OCI-LY7 (cell line): ENCODE data around the gene MROH9. TPM values are rescaled to one million over a fixed set of nuclear protein-coding genes. Genes with fewer than 3 reads are reported as not detected.

Experiments
- BruUV-seq: library from RNA; stranded (reverse); fragments of 400-500 nt; replicated peaks from 2 replicates; lab custom pipeline; 2021; lab: Mats Ljungman, UMichigan
- CTCF ChIA-PET: fragments of 300-600 bp; sonication (Branson Sonifier 250); formaldehyde crosslinking; loops from one replicate; lab custom pipeline; 2022; ENCODE audit warnings: antibody characterized with exemption; ENCODE audit not compliant: unreplicated experiment; lab: Charles Lee
- POLR2A ChIA-PET: fragments of 300-600 bp; sonication (Branson Sonifier 250); formaldehyde crosslinking; loops from one replicate; lab custom pipeline; 2022; ENCODE audit warnings: antibody characterized with exemption; lab: Charles Lee
- DNase-seq: peaks from one replicate; pipeline ENCODE4 v3.0.0-alpha.2; 2015; ENCODE audit warnings: low spot score
- H2AFZ ChIP-seq: fragments of 200-600 bp; sonication (generic), shearing (Covaris generic); 2 replicates; pipeline ENCODE4 v1.6.1; 2014; ENCODE audit warnings: mild to moderate bottlenecking, antibody characterized with exemption, low read length, moderate library complexity
- H3K27ac ChIP-seq: fragments of 200-600 bp; sonication (generic); 2 replicates; pipeline ENCODE4 v1.5.1; 2014; ENCODE audit warnings: mixed run types, low read depth, mild to moderate bottlenecking, moderate library complexity, low read length, inconsistent platforms; ENCODE audit not compliant: poor library complexity, severe bottlenecking
- H3K36me3 ChIP-seq: fragments of 200-600 bp; sonication (generic); 2 replicates; pipeline ENCODE4 v1.6.1; 2014; ENCODE audit warnings: mild to moderate bottlenecking, antibody characterized with exemption, low read length, moderate library complexity, mixed read lengths; ENCODE audit not compliant: insufficient read depth
- H3K4me1 ChIP-seq: fragments of 200-600 bp; sonication (generic); 2 replicates; pipeline ENCODE4 v1.5.1; 2014; ENCODE audit warnings: mild to moderate bottlenecking, low read length; ENCODE audit not compliant: insufficient read depth, poor library complexity, severe bottlenecking
- H3K4me2 ChIP-seq: fragments of 200-600 bp; sonication (generic); 2 replicates; pipeline ENCODE4 v1.6.1; 2014; ENCODE audit warnings: mild to moderate bottlenecking, low read length
- H3K4me3 ChIP-seq: fragments of 200-600 bp; sonication (generic); 2 replicates; pipeline ENCODE4 v1.5.1; 2014; ENCODE audit warnings: mild to moderate bottlenecking, low read depth, low read length; ENCODE audit not compliant: poor library complexity, severe bottlenecking
- H3K79me2 ChIP-seq: fragments of 200-600 bp; sonication (generic); 2 replicates; pipeline ENCODE4 v1.6.1; 2016; ENCODE audit warnings: low read depth, mild to moderate bottlenecking, low read length, moderate library complexity, mixed read lengths; ENCODE audit not compliant: insufficient read depth
- H3K9me2 ChIP-seq: fragments of 200-600 bp; sonication (generic); 2 replicates; pipeline ENCODE4 v1.6.1; 2016; ENCODE audit warnings: mild to moderate bottlenecking, low read length, mixed read lengths; ENCODE audit not compliant: insufficient read depth
- H3K9me3 ChIP-seq: fragments of 200-600 bp; sonication (generic); 2 replicates; pipeline ENCODE4 v1.6.1; 2014; ENCODE audit warnings: mild to moderate bottlenecking, mixed run types, low read length, mixed read lengths
- H4K20me1 ChIP-seq: fragments of 200-600 bp; sonication (generic); 2 replicates; pipeline ENCODE4 v1.6.1; 2014; ENCODE audit warnings: mild to moderate bottlenecking, antibody characterized with exemption, low read length, moderate library complexity, mixed read lengths; ENCODE audit not compliant: insufficient read depth
- EZH2phosphoT487 ChIP-seq: fragments of 200-600 bp; sonication (generic); IDR thresholded peaks from 2 replicates; pipeline ENCODE4 v1.6.1; 2018; ENCODE audit warnings: low read depth, borderline replicate concordance, mild to moderate bottlenecking, mixed run types, antibody characterized with exemption, low read length, moderate library complexity, mixed read lengths
- intact Hi-C: fragments of 100-400 bp; cut with micrococcal nuclease; formaldehyde crosslinking; loops from one replicate; pipeline ENCODE4 v1.10.0; 2022; ENCODE audit not compliant: unreplicated experiment
- total RNA-seq, 2 experiments: library from RNA; depleted of rRNA in 1 of 2; stranded (reverse); fragments of >200 nt in 1 of 2; shearing (Covaris generic) in 1 of 2; gene quantifications; 2 replicates each; pipeline ENCODE4 v1.2.3, GENCODE V29; 2014 to 2022
- TF ChIP-seq, protein P1 (sequence below): fragments of 200-600 bp; sonication (generic); conservative IDR thresholded peaks from 2 replicates; pipeline ENCODE4 v1.5.1; 2014; ENCODE audit warnings: mild to moderate bottlenecking, antibody characterized with exemption, low read length, moderate library complexity, mixed read lengths

Gene MROH9
- total RNA-seq, 2 experiments from 2014 or later, result not detected

DNA sequence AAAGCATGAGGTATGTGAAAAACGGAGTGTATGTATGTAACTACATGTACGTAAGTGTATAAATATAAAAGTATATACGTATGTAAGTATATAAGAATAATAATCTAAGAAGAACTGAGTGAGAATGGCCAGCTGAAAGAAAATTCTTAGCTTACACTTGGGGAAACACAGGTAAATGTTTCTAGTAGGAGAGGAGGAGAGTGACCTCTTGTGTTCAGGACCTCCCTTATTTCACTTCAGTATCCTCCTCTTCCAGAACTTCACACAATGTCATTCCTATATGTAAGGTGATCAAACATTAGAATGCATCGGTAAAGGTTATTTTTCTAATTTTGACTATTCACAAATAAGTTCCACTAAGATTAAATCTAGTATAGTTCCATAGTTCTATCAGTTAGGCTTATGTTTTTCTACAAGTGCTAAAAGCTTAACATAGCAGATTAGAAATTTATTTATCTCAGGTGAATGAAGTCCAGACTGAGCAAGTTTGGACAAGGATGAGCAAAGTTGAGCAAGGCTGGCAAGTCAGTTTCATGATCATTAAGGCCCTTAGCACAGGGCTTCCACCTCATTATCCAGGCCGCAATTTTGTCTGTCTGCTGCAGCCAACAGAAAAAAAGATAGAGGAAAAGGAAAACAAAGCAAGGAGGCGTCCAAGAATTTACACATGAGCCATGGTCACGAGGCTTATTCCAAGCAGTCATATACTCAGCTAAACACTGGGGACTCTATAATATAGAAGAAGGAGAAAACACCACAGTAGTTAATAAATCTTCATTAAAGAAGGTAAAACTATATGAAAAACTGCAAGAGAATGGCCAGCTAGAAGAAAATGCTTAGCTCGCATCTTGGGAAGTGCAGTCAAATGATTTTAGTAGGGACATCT lies 7.1 kb upstream of the MROH9 start:
- CTCF ChIA-PET, result no interaction called here

DNA sequence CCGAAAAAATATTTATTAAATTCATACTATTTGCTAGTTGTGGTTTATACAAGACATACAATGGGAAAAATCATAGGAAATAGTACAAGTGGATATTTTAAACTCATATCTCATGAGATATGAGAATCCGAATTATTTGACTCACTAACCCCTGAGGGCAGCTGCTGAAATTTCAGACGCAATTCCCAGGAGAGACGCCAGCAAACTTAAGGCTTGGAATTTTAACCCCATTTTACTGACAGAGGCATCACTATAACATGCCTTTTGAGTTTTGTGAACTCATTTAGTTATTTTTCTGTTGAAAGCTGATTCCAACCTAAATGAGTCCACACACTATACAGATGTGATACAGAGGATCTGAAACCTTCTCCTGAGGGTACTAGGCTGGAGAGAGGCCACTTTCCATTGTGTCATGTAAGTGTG lies 5.9 kb upstream of the MROH9 start:
- intact Hi-C loops, result loop anchor here (5.0 kb wide), 1 partner anchor 237 kb away; no protein-coding TSS in a partner anchor

More for the DNA sequence above, 7.1 kb upstream of the MROH9 start:
- Histone ChIP-seq H3K36me3 (no peaks in the 10 kb centered on the region), H4K20me1 (no peaks in the 10 kb centered on the region), H3K9me3 (no peaks in the 10 kb centered on the region), H3K9me2 (no peaks in the 10 kb centered on the region), H2AFZ (no peak overlapping the region), H3K4me1 (peaks cover 12% of the 10 kb centered on the region), H3K79me2 (no peaks in the 10 kb centered on the region), H3K27ac (no peak overlapping the region), H3K4me2 (no peak overlapping the region), H3K4me3 (no peak overlapping the region)
- no peak for TF ChIP-seq EZH2phosphoT487
- TF ChIP-seq, protein P1, sequence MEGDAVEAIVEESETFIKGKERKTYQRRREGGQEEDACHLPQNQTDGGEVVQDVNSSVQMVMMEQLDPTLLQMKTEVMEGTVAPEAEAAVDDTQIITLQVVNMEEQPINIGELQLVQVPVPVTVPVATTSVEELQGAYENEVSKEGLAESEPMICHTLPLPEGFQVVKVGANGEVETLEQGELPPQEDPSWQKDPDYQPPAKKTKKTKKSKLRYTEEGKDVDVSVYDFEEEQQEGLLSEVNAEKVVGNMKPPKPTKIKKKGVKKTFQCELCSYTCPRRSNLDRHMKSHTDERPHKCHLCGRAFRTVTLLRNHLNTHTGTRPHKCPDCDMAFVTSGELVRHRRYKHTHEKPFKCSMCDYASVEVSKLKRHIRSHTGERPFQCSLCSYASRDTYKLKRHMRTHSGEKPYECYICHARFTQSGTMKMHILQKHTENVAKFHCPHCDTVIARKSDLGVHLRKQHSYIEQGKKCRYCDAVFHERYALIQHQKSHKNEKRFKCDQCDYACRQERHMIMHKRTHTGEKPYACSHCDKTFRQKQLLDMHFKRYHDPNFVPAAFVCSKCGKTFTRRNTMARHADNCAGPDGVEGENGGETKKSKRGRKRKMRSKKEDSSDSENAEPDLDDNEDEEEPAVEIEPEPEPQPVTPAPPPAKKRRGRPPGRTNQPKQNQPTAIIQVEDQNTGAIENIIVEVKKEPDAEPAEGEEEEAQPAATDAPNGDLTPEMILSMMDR, result no peak
- intact Hi-C loops, result loop anchor here (5.0 kb wide), 1 partner anchor 236 kb away; no protein-coding TSS in a partner anchor
- POLR2A ChIA-PET, result interaction anchor here (0.6 kb wide), 1 partner anchor 974 kb away, joined by 3 read pairs; no protein-coding TSS in a partner anchor
- no TSS peak for BruUV-seq
- no peak for DNase-seq

More for the DNA sequence above, 5.9 kb upstream of the MROH9 start:
- Histone ChIP-seq H3K4me1 (peaks cover 12% of the 10 kb centered on the region), H3K4me3 (no peak overlapping the region), H2AFZ (no peak overlapping the region), H3K9me2 (no peaks in the 10 kb centered on the region), H3K9me3 (no peaks in the 10 kb centered on the region), H3K79me2 (no peaks in the 10 kb centered on the region), H3K4me2 (no peak overlapping the region), H3K27ac (no peak overlapping the region), H4K20me1 (no peaks in the 10 kb centered on the region), H3K36me3 (no peaks in the 10 kb centered on the region)
- BruUV-seq, result no TSS peak
- ChIA-PET CTCF (no interaction called here), POLR2A (no interaction called here)
- no peak for DNase-seq
- TF ChIP-seq, protein P1, result no peak
- TF ChIP-seq EZH2phosphoT487, result no peak
